Measurements from ENCODE around the gene LRRC27.

The LRRC27 gene

GRCh38 chr10:132360766-132361447, 28.9 kb downstream of the LRRC27 start:
- no peak for DNase-seq

GRCh38 chr10:132361581-132362101, 29.6 kb downstream of the LRRC27 start:
- no peak for DNase-seq

- DNase-seq = no peak
Observed at GRCh38 chr10:132362151-132362611, 30.2 kb downstream of the LRRC27 start.

- DNase-seq = no peak
Observed at GRCh38 chr10:132363376-132363775, 31.4 kb downstream of the LRRC27 start.

- DNase-seq = no peak
Observed at GRCh38 chr10:132363921-132364593, 32.1 kb downstream of the LRRC27 start.

GRCh38 chr10:132364594-132364970, 32.6 kb downstream of the LRRC27 start:
- DNase-seq = no peak

GRCh38 chr10:132365102-132365501, 33.1 kb downstream of the LRRC27 start:
- DNase-seq = no peak

- no peak for DNase-seq
Observed at GRCh38 chr10:132366006-132366405, 34.0 kb downstream of the LRRC27 start.

- DNase-seq = no peak
Observed at GRCh38 chr10:132366499-132366898, 34.5 kb downstream of the LRRC27 start.

GRCh38 chr10:132368391-132368790, 36.4 kb downstream of the LRRC27 start:
- DNase-seq = no peak

GRCh38 chr10:132368881-132369635, 37.1 kb downstream of the LRRC27 start:
- no peak for DNase-seq

GRCh38 chr10:132369636-132370185, 37.7 kb downstream of the LRRC27 start:
- no peak for DNase-seq

GRCh38 chr10:132370426-132371340, 38.7 kb downstream of the LRRC27 start:
- DNase-seq = no peak

- DNase-seq = no peak
Observed at GRCh38 chr10:132371641-132372081, 39.7 kb downstream of the LRRC27 start.

- DNase-seq = no peak
Observed at GRCh38 chr10:132372516-132373095, 40.6 kb downstream of the LRRC27 start.

- DNase-seq = no peak
Observed at GRCh38 chr10:132373241-132373955, 41.4 kb downstream of the LRRC27 start.

- DNase-seq = no peak
Observed at GRCh38 chr10:132374176-132374575, 42.2 kb downstream of the LRRC27 start.

- no peak for DNase-seq
Observed at GRCh38 chr10:132374612-132375011, 42.6 kb downstream of the LRRC27 start.

- no peak for DNase-seq
Observed at GRCh38 chr10:132375116-132375794, 43.3 kb downstream of the LRRC27 start.

GRCh38 chr10:132375795-132376297, 43.9 kb downstream of the LRRC27 start:
- DNase-seq = no peak
